ENCODE data around the gene AMPD1.

- no peak for TF ChIP-seq CTCF (conservative IDR thresholded peaks at IDR 0.05; ENCODE audit: low read depth in 2 of 2)
- TF ChIP-seq POLR2AphosphoS5 (IDR thresholded peaks at IDR 0.05; ENCODE audit: low read depth), result no peak
- TF ChIP-seq EZH2 (IDR thresholded peaks at IDR 0.05; ENCODE audit: low read depth, unreplicated experiment), result no peak
- no peak for TF ChIP-seq ZNF114 (CRISPR knock-in tag; IDR thresholded peaks at IDR 0.05)
- TF ChIP-seq CREB1 (CRISPR knock-in tag; IDR thresholded peaks at IDR 0.05; ENCODE audit: low read depth), result no peak
- no peak for TF ChIP-seq EZH2phosphoT487 (IDR thresholded peaks at IDR 0.05; ENCODE audit: unreplicated experiment)
- TF ChIP-seq, protein P1, sequence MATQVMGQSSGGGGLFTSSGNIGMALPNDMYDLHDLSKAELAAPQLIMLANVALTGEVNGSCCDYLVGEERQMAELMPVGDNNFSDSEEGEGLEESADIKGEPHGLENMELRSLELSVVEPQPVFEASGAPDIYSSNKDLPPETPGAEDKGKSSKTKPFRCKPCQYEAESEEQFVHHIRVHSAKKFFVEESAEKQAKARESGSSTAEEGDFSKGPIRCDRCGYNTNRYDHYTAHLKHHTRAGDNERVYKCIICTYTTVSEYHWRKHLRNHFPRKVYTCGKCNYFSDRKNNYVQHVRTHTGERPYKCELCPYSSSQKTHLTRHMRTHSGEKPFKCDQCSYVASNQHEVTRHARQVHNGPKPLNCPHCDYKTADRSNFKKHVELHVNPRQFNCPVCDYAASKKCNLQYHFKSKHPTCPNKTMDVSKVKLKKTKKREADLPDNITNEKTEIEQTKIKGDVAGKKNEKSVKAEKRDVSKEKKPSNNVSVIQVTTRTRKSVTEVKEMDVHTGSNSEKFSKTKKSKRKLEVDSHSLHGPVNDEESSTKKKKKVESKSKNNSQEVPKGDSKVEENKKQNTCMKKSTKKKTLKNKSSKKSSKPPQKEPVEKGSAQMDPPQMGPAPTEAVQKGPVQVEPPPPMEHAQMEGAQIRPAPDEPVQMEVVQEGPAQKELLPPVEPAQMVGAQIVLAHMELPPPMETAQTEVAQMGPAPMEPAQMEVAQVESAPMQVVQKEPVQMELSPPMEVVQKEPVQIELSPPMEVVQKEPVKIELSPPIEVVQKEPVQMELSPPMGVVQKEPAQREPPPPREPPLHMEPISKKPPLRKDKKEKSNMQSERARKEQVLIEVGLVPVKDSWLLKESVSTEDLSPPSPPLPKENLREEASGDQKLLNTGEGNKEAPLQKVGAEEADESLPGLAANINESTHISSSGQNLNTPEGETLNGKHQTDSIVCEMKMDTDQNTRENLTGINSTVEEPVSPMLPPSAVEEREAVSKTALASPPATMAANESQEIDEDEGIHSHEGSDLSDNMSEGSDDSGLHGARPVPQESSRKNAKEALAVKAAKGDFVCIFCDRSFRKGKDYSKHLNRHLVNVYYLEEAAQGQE (IDR thresholded peaks at IDR 0.05; ENCODE audit: unreplicated experiment), result no peak
- TF ChIP-seq JUNB (IDR thresholded peaks at IDR 0.05; ENCODE audit: unreplicated experiment), result no peak
- TF ChIP-seq STAT1 (IDR thresholded peaks at IDR 0.05; ENCODE audit: unreplicated experiment), result no peak
Observed at GRCh38 chr1:114632427-114632826, 62.9 kb downstream of the AMPD1 start.
